Activated CD4-positive, alpha-beta memory T cell treated with anti-CD3 and anti-CD28 coated beads for 36 hours (primary cell): Measurements from ENCODE around the gene MKRN1. TPM values are rescaled to one million over a fixed set of nuclear protein-coding genes. Genes with fewer than 3 reads are reported as not detected.
"Not testable (repeated sequence)": the region's sequence is repeated elsewhere in the genome, so short reads cannot be mapped to it uniquely, and the experiment has no call there.

Source experiments
- CTCF ChIA-PET: fragments of 350-600 bp; sonication (Branson Sonifier 250); formaldehyde crosslinking; loops from one replicate; lab custom pipeline; 2021; ENCODE audit warnings: antibody characterized with exemption, inconsistent platforms; lab: Charles Lee
- POLR2A ChIA-PET: fragments of 350-600 bp; sonication (Branson Sonifier 250); formaldehyde crosslinking; loops from one replicate; lab custom pipeline; 2021; ENCODE audit warnings: antibody characterized with exemption; lab: Charles Lee
- DNase-seq: peaks from one replicate; pipeline ENCODE4 v3.0.0-alpha.2; 2020
- H3K27ac Mint-ChIP-seq: one replicate; pipeline ENCODE4 v1.8.0; 2021; ENCODE audit warnings: mixed read lengths
- H3K27me3 Mint-ChIP-seq: one replicate; pipeline ENCODE4 v1.8.0; 2021; ENCODE audit warnings: mixed read lengths
- H3K36me3 Mint-ChIP-seq: one replicate; pipeline ENCODE4 v1.8.0; 2021; ENCODE audit warnings: mixed read lengths
- H3K4me1 Mint-ChIP-seq: one replicate; pipeline ENCODE4 v1.8.0; 2021; ENCODE audit warnings: low read depth, mixed read lengths
- H3K4me3 Mint-ChIP-seq: one replicate; pipeline ENCODE4 v1.8.0; 2021; ENCODE audit warnings: mild to moderate bottlenecking, mixed read lengths
- H3K9me3 Mint-ChIP-seq: one replicate; pipeline ENCODE4 v1.8.0; 2021; ENCODE audit warnings: mixed read lengths
- intact Hi-C: fragments of 100-400 bp; cut with micrococcal nuclease; formaldehyde crosslinking; loops from one replicate; pipeline ENCODE4 v1.15.1; 2023
- total RNA-seq, 2 experiments: library from RNA; stranded (reverse); gene quantifications; one replicate each; pipeline ENCODE4 v1.2.3, GENCODE V29; 2021

The MKRN1 gene
- total RNA-seq, 2 experiments from 2014 or later, result 104 to 106 TPM

GRCh38 chr7:140478246-140479061 lies 851 bp downstream of the MKRN1 start:
- Mint-ChIP-seq H3K4me1 (peaks cover 28% of the 10 kb centered on the region), H3K27ac (peak overlapping the region; percentile 76), H3K27me3 (no peaks in the 10 kb centered on the region), H3K9me3 (no peaks in the 10 kb centered on the region), H3K36me3 (peaks cover 7% of the 10 kb centered on the region), H3K4me3 (peak overlapping the region; percentile 83)
- ChIA-PET CTCF (interaction anchor here (1.2 to 4.2 kb wide), 4 partner anchors 8 to 175 kb away, joined by 3 to 23 read pairs (median 6); no protein-coding TSS in a partner anchor), POLR2A (interaction anchor here (0.8 to 2.7 kb wide), 11 partner anchors 10 to 535 kb away, joined by 3 to 16 read pairs (median 3); partner anchors contain the start of genes ADCK2 and SLC37A3)
- DNase-seq, result peak; percentile 58
- intact Hi-C loops, result loop anchor here (1.0 to 5.0 kb wide), 8 partner anchors 80 to 1260 kb away; partner anchors contain the start of genes NDUFB2, SLC37A3 and SSBP1

- ChIA-PET CTCF (interaction anchor here (0.7 to 4.2 kb wide), 11 partner anchors 10 to 538 kb away, joined by 3 to 48 read pairs (median 4); partner anchors contain the start of genes MRPS33 and SLC37A3), POLR2A (interaction anchor here (0.6 to 2.7 kb wide), 17 partner anchors 9 to 1117 kb away, joined by 3 to 16 read pairs (median 6); partner anchors contain the start of genes ADCK2, LUC7L2, NDUFB2 and SLC37A3)
- peak overlapping the region; percentile 83 for H3K4me3 Mint-ChIP-seq
- H3K27ac Mint-ChIP-seq, result peak overlapping the region; percentile 76
- H3K4me1 Mint-ChIP-seq, result peaks cover 34% of the 10 kb centered on the region
- H3K36me3 Mint-ChIP-seq, result peaks cover 7% of the 10 kb centered on the region
- H3K27me3 Mint-ChIP-seq, result no peaks in the 10 kb centered on the region
- DNase-seq, result no peak
- no peaks in the 10 kb centered on the region for H3K9me3 Mint-ChIP-seq
- intact Hi-C loops, result loop anchor here (1.0 to 5.0 kb wide), 7 partner anchors 22 to 448 kb away; partner anchors contain the start of gene BRAF
These were observed 2.5 kb downstream of the MKRN1 start for GRCh38 chr7:140476698-140477261.

- Mint-ChIP-seq H3K4me3 (peak overlapping the region; percentile 57), H3K36me3 (peaks cover 8% of the 10 kb centered on the region), H3K9me3 (no peaks in the 10 kb centered on the region), H3K4me1 (peaks cover 35% of the 10 kb centered on the region), H3K27ac (peak overlapping the region; percentile 76), H3K27me3 (no peaks in the 10 kb centered on the region)
- CTCF ChIA-PET, result interaction anchor here (0.6 to 4.2 kb wide), 11 partner anchors 13 to 539 kb away, joined by 3 to 48 read pairs (median 3); partner anchors contain the start of gene MRPS33
- intact Hi-C loops, result loop anchor here (1.0 to 5.0 kb wide), 6 partner anchors 17 to 449 kb away; partner anchors contain the start of gene BRAF
- POLR2A ChIA-PET, result interaction anchor here (1.8 to 2.7 kb wide), 2 partner anchors 10 to 12 kb away, joined by 10 to 16 read pairs; no protein-coding TSS in a partner anchor
- DNase-seq, result peak; percentile 45
These were observed 3.5 kb downstream of the MKRN1 start for GRCh38 chr7:140475747-140476333.

GRCh38 chr7:140463111-140463510 lies 16.2 kb downstream of the MKRN1 start:
- Mint-ChIP-seq H3K27ac (peak overlapping the region; percentile 18), H3K4me1 (peaks cover 24% of the 10 kb centered on the region), H3K4me3 (no peak overlapping the region), H3K27me3 (no peaks in the 10 kb centered on the region), H3K9me3 (no peaks in the 10 kb centered on the region), H3K36me3 (peaks cover 31% of the 10 kb centered on the region)
- POLR2A ChIA-PET, result interaction anchor here (1.1 to 2.8 kb wide), 2 partner anchors 8 to 14 kb away, joined by 3 to 16 read pairs; no protein-coding TSS in a partner anchor
- no peak for DNase-seq
- intact Hi-C loops, result no loop called here
- CTCF ChIA-PET, result interaction anchor here (0.8 to 1.8 kb wide), 3 partner anchors 13 to 24 kb away, joined by 3 to 7 read pairs (median 3); no protein-coding TSS in a partner anchor

- intact Hi-C loops, result no loop called here
- Mint-ChIP-seq H3K27ac (peak overlapping the region; percentile 35), H3K4me1 (peaks cover 44% of the 10 kb centered on the region), H3K4me3 (no peak overlapping the region), H3K36me3 (peaks cover 56% of the 10 kb centered on the region), H3K27me3 (no peaks in the 10 kb centered on the region), H3K9me3 (no peaks in the 10 kb centered on the region)
- DNase-seq, result no peak
- ChIA-PET CTCF (no interaction called here), POLR2A (no interaction called here)
These were observed 20.4 kb downstream of the MKRN1 start for GRCh38 chr7:140458916-140459315.

GRCh38 chr7:140458201-140458600 lies 21.1 kb downstream of the MKRN1 start:
- peak overlapping the region; percentile 49 for H3K27ac Mint-ChIP-seq
- intact Hi-C loops, result no loop called here
- H3K4me3 Mint-ChIP-seq, result no peak overlapping the region
- peaks cover 48% of the 10 kb centered on the region for H3K4me1 Mint-ChIP-seq
- H3K36me3 Mint-ChIP-seq, result peaks cover 61% of the 10 kb centered on the region
- no peaks in the 10 kb centered on the region for H3K9me3 Mint-ChIP-seq
- ChIA-PET CTCF (no interaction called here), POLR2A (no interaction called here)
- H3K27me3 Mint-ChIP-seq, result no peaks in the 10 kb centered on the region
- DNase-seq, result no peak

- ChIA-PET CTCF (interaction anchor here (2.0 kb wide), 1 partner anchor 13 kb away, joined by 10 read pairs; no protein-coding TSS in a partner anchor), POLR2A (no interaction called here)
- intact Hi-C loops, result no loop called here
- Mint-ChIP-seq H3K4me1 (peaks cover 51% of the 10 kb centered on the region), H3K27me3 (no peaks in the 10 kb centered on the region), H3K36me3 (peaks cover 66% of the 10 kb centered on the region), H3K27ac (peak overlapping the region; percentile 40), H3K9me3 (no peaks in the 10 kb centered on the region), H3K4me3 (no peak overlapping the region)
- no peak for DNase-seq
These were observed 22.7 kb downstream of the MKRN1 start for GRCh38 chr7:140456551-140457051.

- peaks cover 57% of the 10 kb centered on the region for H3K4me1 Mint-ChIP-seq
- ChIA-PET POLR2A (interaction anchor here (1.3 to 2.3 kb wide), 2 partner anchors 7 to 80 kb away, joined by 3 to 10 read pairs; no protein-coding TSS in a partner anchor), CTCF (interaction anchor here (1.0 to 2.0 kb wide), 5 partner anchors 9 to 197 kb away, joined by 3 to 10 read pairs (median 5); no protein-coding TSS in a partner anchor)
- no peaks in the 10 kb centered on the region for H3K27me3 Mint-ChIP-seq
- peaks cover 60% of the 10 kb centered on the region for H3K36me3 Mint-ChIP-seq
- no peak for DNase-seq
- intact Hi-C loops, result loop anchor here (2.0 kb wide), 1 partner anchor 21 kb away; no protein-coding TSS in a partner anchor
- H3K27ac Mint-ChIP-seq, result peak overlapping the region; percentile 87
- no peaks in the 10 kb centered on the region for H3K9me3 Mint-ChIP-seq
- H3K4me3 Mint-ChIP-seq, result no peak overlapping the region
These were observed 23.6 kb downstream of the MKRN1 start for GRCh38 chr7:140455743-140456142.

GRCh38 chr7:140454657-140455015 lies 24.7 kb downstream of the MKRN1 start:
- Mint-ChIP-seq H3K27ac (peak overlapping the region; percentile 87), H3K27me3 (no peaks in the 10 kb centered on the region), H3K9me3 (no peaks in the 10 kb centered on the region), H3K4me3 (no peak overlapping the region), H3K4me1 (peaks cover 64% of the 10 kb centered on the region), H3K36me3 (peaks cover 57% of the 10 kb centered on the region)
- POLR2A ChIA-PET, result interaction anchor here (1.3 to 2.3 kb wide), 4 partner anchors 8 to 79 kb away, joined by 3 to 10 read pairs (median 5); partner anchors contain the start of gene SLC37A3
- CTCF ChIA-PET, result interaction anchor here (1.3 to 2.0 kb wide), 5 partner anchors 11 to 558 kb away, joined by 3 to 10 read pairs (median 5); no protein-coding TSS in a partner anchor
- intact Hi-C loops, result loop anchor here (1.0 to 5.0 kb wide), 3 partner anchors 22 to 78 kb away; partner anchors contain the start of gene RAB19
- no peak for DNase-seq

GRCh38 chr7:140453785-140454656 lies 25.3 kb downstream of the MKRN1 start:
- not testable (repeated sequence) for H3K9me3 Mint-ChIP-seq
- POLR2A ChIA-PET, result interaction anchor here (1.3 to 2.3 kb wide), 4 partner anchors 9 to 78 kb away, joined by 3 to 10 read pairs (median 5); partner anchors contain the start of gene SLC37A3
- peak; percentile 73 for DNase-seq

More at GRCh38 chr7:140453785-140454656, 25.3 kb downstream of the MKRN1 start:
- not testable (repeated sequence) for H3K27me3 Mint-ChIP-seq, H3K4me3 Mint-ChIP-seq
- intact Hi-C loops, result loop anchor here (1.0 to 5.0 kb wide), 3 partner anchors 23 to 78 kb away; partner anchors contain the start of gene RAB19
- CTCF ChIA-PET, result interaction anchor here (1.3 to 2.0 kb wide), 5 partner anchors 10 to 559 kb away, joined by 3 to 10 read pairs (median 5); no protein-coding TSS in a partner anchor
- H3K36me3 Mint-ChIP-seq, result peaks cover 51% of the 10 kb centered on the region
- H3K27ac Mint-ChIP-seq, result peak overlapping the region; percentile 87
- peaks cover 60% of the 10 kb centered on the region for H3K4me1 Mint-ChIP-seq
